Measurements from ENCODE around the gene LRTM2. TPM values are rescaled to one million over a fixed set of nuclear protein-coding genes. Genes with fewer than 3 reads are reported as not detected.

The LRTM2 gene
- total and polyA plus RNA-seq, 2 donors, result 0.05 to 0.11 TPM

GRCh38 chr12:1837541-1838204 lies 17.3 kb downstream of the LRTM2 start:
- DNase-seq (ENCODE audit: low read depth in 6 of 9, low spot score in 9 of 9), result no peak
- no peak overlapping the region for H3K27ac ChIP-seq (ENCODE audit: low read depth in 1 of 2, low read length in 1 of 2)
- 97% methylated on average over 12 of the region's 12 CpGs for WGBS
- peaks cover 0 to 17% of the 10 kb centered on the region in 2 donors for H3K27me3 ChIP-seq (ENCODE audit: control insufficient read depth in 2 of 2, insufficient read depth in 1 of 2, low read length in 1 of 2)
- no peaks in the 10 kb centered on the region for H3K36me3 ChIP-seq (ENCODE audit: control insufficient read depth in 2 of 2, insufficient read depth in 2 of 2, low read length in 1 of 2)
- H3K9me3 ChIP-seq (ENCODE audit: control insufficient read depth in 2 of 2, insufficient read depth in 1 of 2, low read length in 1 of 2), result no peaks in the 10 kb centered on the region
- peaks cover 0 to 6% of the 10 kb centered on the region in 2 donors for H3K4me1 ChIP-seq (ENCODE audit: control insufficient read depth in 2 of 2, insufficient read depth in 2 of 2, low read length in 2 of 2)
- no peak overlapping the region for H3K4me3 ChIP-seq (ENCODE audit: low read length in 2 of 2)

- peaks cover 0 to 8% of the 10 kb centered on the region in 2 donors for H3K4me1 ChIP-seq (ENCODE audit: control insufficient read depth in 2 of 2, insufficient read depth in 2 of 2, low read length in 2 of 2)
- no peaks in the 10 kb centered on the region for H3K9me3 ChIP-seq (ENCODE audit: control insufficient read depth in 2 of 2, insufficient read depth in 1 of 2, low read length in 1 of 2)
- no peak overlapping the region for H3K27ac ChIP-seq (ENCODE audit: low read depth in 1 of 2, low read length in 1 of 2)
- H3K27me3 ChIP-seq (ENCODE audit: control insufficient read depth in 2 of 2, insufficient read depth in 1 of 2, low read length in 1 of 2), result peaks cover 0 to 9% of the 10 kb centered on the region in 2 donors
- no peaks in the 10 kb centered on the region for H3K36me3 ChIP-seq (ENCODE audit: control insufficient read depth in 2 of 2, insufficient read depth in 2 of 2, low read length in 1 of 2)
- DNase-seq (ENCODE audit: low read depth in 6 of 9, low spot score in 9 of 9), result no peak
- 92% methylated on average over 26 of the region's 26 CpGs for WGBS
- H3K4me3 ChIP-seq (ENCODE audit: low read length in 2 of 2), result no peak overlapping the region
Observed at GRCh38 chr12:1838205-1838993, 18.0 kb downstream of the LRTM2 start.

- Histone ChIP-seq H3K27ac (ENCODE audit: low read depth in 1 of 2, low read length in 1 of 2) (no peak overlapping the region), H3K36me3 (ENCODE audit: control insufficient read depth in 2 of 2, insufficient read depth in 2 of 2, low read length in 1 of 2) (no peaks in the 10 kb centered on the region), H3K9me3 (ENCODE audit: control insufficient read depth in 2 of 2, insufficient read depth in 1 of 2, low read length in 1 of 2) (no peaks in the 10 kb centered on the region), H3K4me3 (ENCODE audit: low read length in 2 of 2) (no peak overlapping the region), H3K4me1 (ENCODE audit: control insufficient read depth in 2 of 2, insufficient read depth in 2 of 2, low read length in 2 of 2) (peaks cover 0 to 8% of the 10 kb centered on the region in 2 donors), H3K27me3 (ENCODE audit: control insufficient read depth in 2 of 2, insufficient read depth in 1 of 2, low read length in 1 of 2) (peaks cover 0 to 5% of the 10 kb centered on the region in 2 donors)
- DNase-seq (ENCODE audit: low read depth in 6 of 9, low spot score in 9 of 9), result no peak
- 97% methylated on average over 15 of the region's 15 CpGs for WGBS
Observed at GRCh38 chr12:1838994-1839365, 18.6 kb downstream of the LRTM2 start.

GRCh38 chr12:1839464-1839863 lies 19.1 kb downstream of the LRTM2 start:
- WGBS, result 97% methylated on average over 10 of the region's 10 CpGs
- H3K9me3 ChIP-seq (ENCODE audit: control insufficient read depth in 2 of 2, insufficient read depth in 1 of 2, low read length in 1 of 2), result no peaks in the 10 kb centered on the region
- H3K27ac ChIP-seq (ENCODE audit: low read depth in 1 of 2, low read length in 1 of 2), result no peak overlapping the region
- no peak overlapping the region for H3K4me3 ChIP-seq (ENCODE audit: low read length in 2 of 2)
- H3K4me1 ChIP-seq (ENCODE audit: control insufficient read depth in 2 of 2, insufficient read depth in 2 of 2, low read length in 2 of 2), result peaks cover 0 to 8% of the 10 kb centered on the region in 2 donors
- no peak for DNase-seq (ENCODE audit: low read depth in 6 of 9, low spot score in 9 of 9)
- H3K27me3 ChIP-seq (ENCODE audit: control insufficient read depth in 2 of 2, insufficient read depth in 1 of 2, low read length in 1 of 2), result peaks cover 0 to 2% of the 10 kb centered on the region in 2 donors
- no peaks in the 10 kb centered on the region for H3K36me3 ChIP-seq (ENCODE audit: control insufficient read depth in 2 of 2, insufficient read depth in 2 of 2, low read length in 1 of 2)

- no peak for DNase-seq (ENCODE audit: low read depth in 6 of 9, low spot score in 9 of 9)
- Histone ChIP-seq H3K36me3 (ENCODE audit: control insufficient read depth in 2 of 2, insufficient read depth in 2 of 2, low read length in 1 of 2) (no peaks in the 10 kb centered on the region), H3K9me3 (ENCODE audit: control insufficient read depth in 2 of 2, insufficient read depth in 1 of 2, low read length in 1 of 2) (no peaks in the 10 kb centered on the region), H3K27ac (ENCODE audit: low read depth in 1 of 2, low read length in 1 of 2) (no peak overlapping the region), H3K4me3 (ENCODE audit: low read length in 2 of 2) (no peak overlapping the region), H3K27me3 (ENCODE audit: control insufficient read depth in 2 of 2, insufficient read depth in 1 of 2, low read length in 1 of 2) (peaks cover 0 to 2% of the 10 kb centered on the region in 2 donors), H3K4me1 (ENCODE audit: control insufficient read depth in 2 of 2, insufficient read depth in 2 of 2, low read length in 2 of 2) (peaks cover 0 to 8% of the 10 kb centered on the region in 2 donors)
- 77% methylated on average over 24 of the region's 24 CpGs for WGBS
Observed at GRCh38 chr12:1839956-1840951, 19.9 kb downstream of the LRTM2 start.

- peaks cover 0 to 2% of the 10 kb centered on the region in 2 donors for H3K27me3 ChIP-seq (ENCODE audit: control insufficient read depth in 2 of 2, insufficient read depth in 1 of 2, low read length in 1 of 2)
- DNase-seq (ENCODE audit: low read depth in 6 of 9, low spot score in 9 of 9), result no peak
- H3K36me3 ChIP-seq (ENCODE audit: control insufficient read depth in 2 of 2, insufficient read depth in 2 of 2, low read length in 1 of 2), result no peaks in the 10 kb centered on the region
- H3K27ac ChIP-seq (ENCODE audit: low read depth in 1 of 2, low read length in 1 of 2), result no peak overlapping the region
- 97% methylated on average over 16 of the region's 16 CpGs for WGBS
- no peak overlapping the region for H3K4me3 ChIP-seq (ENCODE audit: low read length in 2 of 2)
- peaks cover 0 to 8% of the 10 kb centered on the region in 2 donors for H3K4me1 ChIP-seq (ENCODE audit: control insufficient read depth in 2 of 2, insufficient read depth in 2 of 2, low read length in 2 of 2)
- no peaks in the 10 kb centered on the region for H3K9me3 ChIP-seq (ENCODE audit: control insufficient read depth in 2 of 2, insufficient read depth in 1 of 2, low read length in 1 of 2)
Observed at GRCh38 chr12:1840981-1841425, 20.6 kb downstream of the LRTM2 start.

- DNase-seq (ENCODE audit: low read depth in 6 of 9, low spot score in 9 of 9), result no peak
- H3K9me3 ChIP-seq (ENCODE audit: control insufficient read depth in 2 of 2, insufficient read depth in 1 of 2, low read length in 1 of 2), result no peaks in the 10 kb centered on the region
- H3K36me3 ChIP-seq (ENCODE audit: control insufficient read depth in 2 of 2, insufficient read depth in 2 of 2, low read length in 1 of 2), result no peaks in the 10 kb centered on the region
- H3K4me3 ChIP-seq (ENCODE audit: low read length in 2 of 2), result no peak overlapping the region
- peaks cover 0 to 2% of the 10 kb centered on the region in 2 donors for H3K27me3 ChIP-seq (ENCODE audit: control insufficient read depth in 2 of 2, insufficient read depth in 1 of 2, low read length in 1 of 2)
- peaks cover 0 to 8% of the 10 kb centered on the region in 2 donors for H3K4me1 ChIP-seq (ENCODE audit: control insufficient read depth in 2 of 2, insufficient read depth in 2 of 2, low read length in 2 of 2)
- H3K27ac ChIP-seq (ENCODE audit: low read depth in 1 of 2, low read length in 1 of 2), result no peak overlapping the region
- WGBS, result 95% methylated on average over 13 of the region's 13 CpGs
Observed at GRCh38 chr12:1841586-1842182, 21.3 kb downstream of the LRTM2 start.

- peaks cover 0 to 8% of the 10 kb centered on the region in 2 donors for H3K4me1 ChIP-seq (ENCODE audit: control insufficient read depth in 2 of 2, insufficient read depth in 2 of 2, low read length in 2 of 2)
- H3K27me3 ChIP-seq (ENCODE audit: control insufficient read depth in 2 of 2, insufficient read depth in 1 of 2, low read length in 1 of 2), result peaks cover 0 to 2% of the 10 kb centered on the region in 2 donors
- no peaks in the 10 kb centered on the region for H3K36me3 ChIP-seq (ENCODE audit: control insufficient read depth in 2 of 2, insufficient read depth in 2 of 2, low read length in 1 of 2)
- peak in 1 of 9 donors; percentile 20 for DNase-seq (ENCODE audit: low read depth in 6 of 9, low spot score in 9 of 9)
- WGBS, result 51% methylated on average over 18 of the region's 18 CpGs
- no peak overlapping the region for H3K27ac ChIP-seq (ENCODE audit: low read depth in 1 of 2, low read length in 1 of 2)
- no peak overlapping the region for H3K4me3 ChIP-seq (ENCODE audit: low read length in 2 of 2)
- no peaks in the 10 kb centered on the region for H3K9me3 ChIP-seq (ENCODE audit: control insufficient read depth in 2 of 2, insufficient read depth in 1 of 2, low read length in 1 of 2)
Observed at GRCh38 chr12:1842183-1842904, 22.0 kb downstream of the LRTM2 start.
